Omental fat pad (tissue), 4 donors: ENCODE data around the gene SLC22A1. TPM values are rescaled to one million over a fixed set of nuclear protein-coding genes. Genes with fewer than 3 reads are reported as not detected.
"Not testable (repeated sequence)": the region's sequence is repeated elsewhere in the genome, so short reads cannot be mapped to it uniquely, and the experiment has no call there.

Experiments
- ATAC-seq: fragments of 150-250 bp; one replicate; pipeline ENCODE4 v1.9.1; 2016; ENCODE audit warnings: mild to moderate bottlenecking, moderate library complexity; ENCODE audit not compliant: low FRiP score
- DNase-seq: peaks from one replicate; pipeline ENCODE4 v3.0.0-alpha.2; 2019; ENCODE audit warnings: low spot score
- CTCF ChIP-seq, 3 donors: fragments of 450-650 bp; IDR thresholded peaks; one replicate each; pipeline ENCODE4 v1.5.1; 2016 to 2017; ENCODE audit warnings: antibody characterized with exemption in 3 of 3, mild to moderate bottlenecking in 3 of 3, moderate library complexity in 2 of 3
- total RNA-seq, 4 donors: library from RNA; depleted of rRNA; stranded (reverse); fragments of >200 nt; gene quantifications; one replicate each; pipeline ENCODE4 v1.1.0, GENCODE V29; 2016

SLC22A1 gene
- total RNA-seq, 4 donors from 2014 or later, result 0.65 to 2.5 (median 1.0) TPM

DNA sequence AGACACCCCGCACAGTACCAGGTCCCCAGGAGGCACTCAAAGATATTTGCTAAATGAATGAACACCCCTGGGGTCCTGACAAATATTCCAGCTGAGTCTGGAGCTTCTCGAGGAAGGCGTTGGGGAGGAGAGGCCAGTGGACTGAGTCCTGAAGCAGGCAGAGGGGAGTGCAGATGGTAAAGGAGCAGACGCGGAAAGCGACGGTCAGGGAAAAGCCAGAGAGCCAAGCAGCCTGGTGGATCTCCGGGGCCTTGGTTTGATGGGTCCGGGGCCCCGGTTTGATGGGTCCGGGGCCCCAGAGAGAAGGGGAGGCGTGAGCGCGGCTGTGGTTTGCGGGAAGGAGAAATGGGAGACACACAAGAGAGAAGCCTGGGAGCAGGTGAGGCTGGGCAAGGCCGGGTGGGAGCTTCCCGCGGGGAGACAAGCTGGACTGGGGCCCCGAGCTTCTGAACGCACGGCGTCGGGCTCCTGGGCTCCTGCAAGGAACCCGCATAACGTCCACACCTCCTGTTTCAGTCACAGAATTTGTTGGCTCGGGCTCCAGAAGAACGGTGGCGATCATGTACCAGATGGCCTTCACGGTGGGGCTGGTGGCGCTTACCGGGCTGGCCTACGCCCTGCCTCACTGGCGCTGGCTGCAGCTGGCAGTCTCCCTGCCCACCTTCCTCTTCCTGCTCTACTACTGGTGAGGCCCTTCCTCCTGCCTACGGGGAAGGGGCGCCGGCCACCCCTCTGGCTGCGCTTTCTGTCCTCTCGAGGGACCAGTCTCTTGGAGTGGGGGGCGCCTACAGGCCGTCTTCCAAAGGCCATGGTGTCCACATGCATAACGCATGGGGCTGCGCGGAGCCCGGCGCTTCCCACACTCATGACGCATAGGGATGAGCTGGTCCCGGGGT, 12.1 kb downstream of the SLC22A1 start:
- TF ChIP-seq CTCF (IDR thresholded peaks at IDR 0.05), result no peak
- ATAC-seq (no peak), DNase-seq (no peak)

GRCh38 chr6:160134337-160134751, 12.7 kb downstream of the SLC22A1 start:
- not testable (repeated sequence) for ATAC-seq, DNase-seq

GRCh38 chr6:160134779-160135547, 13.3 kb downstream of the SLC22A1 start:
- no peak for ATAC-seq
- no peak for TF ChIP-seq CTCF (IDR thresholded peaks at IDR 0.05)
- no peak for DNase-seq

DNA sequence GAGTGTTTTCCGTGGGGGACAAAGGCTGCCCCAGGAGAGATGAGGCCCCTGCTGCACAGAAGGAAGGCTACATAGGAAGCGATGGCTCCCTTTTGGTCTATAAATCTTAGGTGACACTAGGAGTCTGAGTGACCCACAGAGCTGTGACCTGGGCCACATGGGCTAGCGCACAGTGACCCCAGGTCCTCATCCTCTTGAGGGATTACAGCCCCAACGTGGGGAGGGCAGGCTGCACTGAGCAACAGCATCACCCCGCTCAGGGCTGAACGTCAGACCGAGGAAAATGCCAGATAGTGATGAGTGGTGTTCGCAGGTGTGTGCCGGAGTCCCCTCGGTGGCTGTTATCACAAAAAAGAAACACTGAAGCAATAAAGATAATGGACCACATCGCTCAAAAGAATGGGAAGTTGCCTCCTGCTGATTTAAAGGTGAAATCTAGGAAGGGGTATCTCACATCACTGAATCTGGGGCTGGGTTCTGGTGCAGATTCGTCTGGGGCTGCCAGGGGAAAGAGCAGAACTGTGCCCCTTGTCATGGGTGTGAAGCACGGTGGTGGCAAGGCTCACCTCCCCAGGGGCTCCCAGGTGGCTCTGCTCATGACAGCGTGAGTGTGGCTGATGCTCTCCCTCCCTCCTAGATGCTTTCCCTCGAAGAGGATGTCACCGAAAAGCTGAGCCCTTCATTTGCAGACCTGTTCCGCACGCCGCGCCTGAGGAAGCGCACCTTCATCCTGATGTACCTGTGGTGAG, 14.5 kb downstream of the SLC22A1 start:
- ATAC-seq, result no peak
- TF ChIP-seq CTCF (IDR thresholded peaks at IDR 0.05), result no peak
- DNase-seq, result no peak

- DNase-seq, result no peak
- no peak for ATAC-seq
- no peak for TF ChIP-seq CTCF (IDR thresholded peaks at IDR 0.05)
Observed at GRCh38 chr6:160137130-160137988, 15.7 kb downstream of the SLC22A1 start.

DNA sequence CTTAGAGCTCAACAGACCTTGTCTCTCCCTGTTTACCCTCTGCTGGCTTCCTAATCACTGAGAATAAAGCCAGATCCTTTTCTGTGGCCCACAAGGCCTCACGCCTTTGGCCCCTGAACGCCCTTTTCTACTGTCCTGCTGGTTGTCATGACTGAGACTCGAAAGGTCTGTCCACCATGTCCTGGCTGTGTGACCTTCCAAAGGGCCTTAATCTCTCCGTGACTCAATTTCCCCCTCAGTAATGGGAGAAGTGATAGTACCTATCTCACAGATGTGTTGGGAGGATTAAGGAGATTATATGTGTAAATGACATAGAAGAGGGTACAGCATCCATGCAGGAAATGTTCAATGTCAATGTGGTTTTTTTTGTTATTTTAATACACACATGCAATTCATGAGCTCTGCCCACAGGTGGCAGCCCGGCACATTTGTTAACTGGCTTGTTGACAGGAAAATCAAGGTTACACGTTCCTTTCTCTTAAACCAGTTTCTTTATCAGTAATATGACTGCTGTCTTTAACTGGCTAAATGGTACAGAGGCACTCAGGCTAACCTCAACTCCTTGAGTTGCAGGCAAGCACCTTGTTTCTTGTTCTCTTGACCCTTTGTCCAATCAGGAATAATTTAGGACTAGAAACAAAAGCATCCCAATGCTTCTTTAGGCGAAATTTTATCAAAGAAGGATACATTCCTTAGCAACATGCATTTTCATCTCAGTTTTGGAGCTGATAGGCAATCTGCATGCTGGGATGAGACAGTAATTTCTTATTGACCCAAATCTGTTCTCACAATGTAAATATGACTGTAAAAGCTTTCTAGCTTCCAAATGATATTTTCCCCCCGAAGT, 16.6 kb downstream of the SLC22A1 start:
- DNase-seq (no peak), ATAC-seq (no peak)
- no peak for TF ChIP-seq CTCF (IDR thresholded peaks at IDR 0.05)
